ENCODE results near the gene SERGEF. TPM values are rescaled to one million over a fixed set of nuclear protein-coding genes. Genes with fewer than 3 reads are reported as not detected.

The SERGEF gene
- total and polyA plus RNA-seq, 2 experiments from 2014 or later = 18.3 to 23.2 TPM

DNA sequence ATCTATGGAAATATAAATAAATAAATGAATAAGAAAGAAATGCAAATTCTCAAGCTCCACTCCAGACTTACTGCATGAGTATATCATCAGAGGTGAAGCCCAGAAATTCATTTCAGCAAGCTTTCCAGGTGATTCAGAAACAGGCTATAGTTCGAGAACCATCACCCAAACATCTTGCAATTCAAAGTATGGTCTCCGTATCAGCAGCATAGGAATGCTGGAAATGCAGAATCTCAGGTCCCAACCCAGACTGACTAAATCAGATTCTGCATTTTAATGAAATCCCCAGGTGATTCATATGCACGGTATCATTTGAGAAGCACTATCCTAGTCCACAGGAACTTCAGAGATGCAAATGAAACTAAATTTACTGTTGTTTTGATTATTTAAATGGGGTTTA lies 95.3 kb downstream of the SERGEF start:
- Histone ChIP-seq H3K9me3 (ENCODE audit: low read depth) (no peaks in the 10 kb centered on the region), H3K27ac (no peak overlapping the region), H4K20me1 (ENCODE audit: insufficient read depth) (no peaks in the 10 kb centered on the region), H3K9me2 (ENCODE audit: insufficient read depth) (no peaks in the 10 kb centered on the region), H3K4me2 (ENCODE audit: unreplicated experiment) (no peak overlapping the region), H3K4me3 (no peak overlapping the region), H3K27me3 (replicated peaks; ENCODE audit: insufficient read depth) (no peaks in the 10 kb centered on the region), H3K4me1 (ENCODE audit: insufficient read depth) (no peaks in the 10 kb centered on the region; the same call in 1 of the 2 replicates), H3K36me3 (ENCODE audit: low read depth) (no peaks in the 10 kb centered on the region), H3F3A (ENCODE audit: insufficient read depth) (no peaks in the 10 kb centered on the region), H3K9ac (no peak overlapping the region), H3K79me2 (ENCODE audit: insufficient read depth) (no peaks in the 10 kb centered on the region), H2AFZ (no peak overlapping the region)
- WGBS, 2 experiments (ENCODE audit: low coverage in 1 of 2, low lambda C conversion rate in 2 of 2, missing lambda C conversion rate in 2 of 2) = 81 to 87% methylated on average over 3 of the region's 3 CpGs
- in situ Hi-C loops (cut with MboI) = no loop called here
- no peak for TF ChIP-seq EZH2 (IDR thresholded peaks at IDR 0.05; ENCODE audit: insufficient read depth, poor library complexity, severe bottlenecking)
- no peak for TF ChIP-seq EZH2phosphoT487 (IDR thresholded peaks at IDR 0.05; ENCODE audit: insufficient read depth, low read depth)
- DNase-seq = no peak

- TF ChIP-seq EZH2phosphoT487 (IDR thresholded peaks at IDR 0.05; ENCODE audit: insufficient read depth, low read depth) = no peak
- no peak for TF ChIP-seq EZH2 (IDR thresholded peaks at IDR 0.05; ENCODE audit: insufficient read depth, poor library complexity, severe bottlenecking)
- WGBS, 2 experiments (ENCODE audit: low coverage in 1 of 2, low lambda C conversion rate in 2 of 2, missing lambda C conversion rate in 2 of 2) = 81 to 87% methylated on average over 3 of the region's 3 CpGs
- DNase-seq = peak; percentile 10
Measured at GRCh38 chr11:17915500-17916143, 97.2 kb downstream of the SERGEF start.

GRCh38 chr11:17914957-17915356 lies 97.9 kb downstream of the SERGEF start:
- Histone ChIP-seq H3K9ac (no peak overlapping the region), H3K9me2 (ENCODE audit: insufficient read depth) (no peaks in the 10 kb centered on the region), H3K4me1 (ENCODE audit: insufficient read depth) (no peaks in the 10 kb centered on the region), H3K27ac (no peak overlapping the region), H4K20me1 (ENCODE audit: insufficient read depth) (no peaks in the 10 kb centered on the region), H3K36me3 (ENCODE audit: low read depth) (no peaks in the 10 kb centered on the region), H3K4me2 (ENCODE audit: unreplicated experiment) (no peak overlapping the region), H3K9me3 (ENCODE audit: low read depth) (no peaks in the 10 kb centered on the region), H3K27me3 (replicated peaks; ENCODE audit: insufficient read depth) (no peaks in the 10 kb centered on the region), H3K4me3 (no peak overlapping the region), H3K79me2 (ENCODE audit: insufficient read depth) (no peaks in the 10 kb centered on the region), H2AFZ (no peak overlapping the region), H3F3A (ENCODE audit: insufficient read depth) (no peaks in the 10 kb centered on the region)
- 89 to 91% methylated on average over 4 of the region's 4 CpGs for WGBS, 2 experiments (ENCODE audit: low coverage in 1 of 2, low lambda C conversion rate in 2 of 2, missing lambda C conversion rate in 2 of 2)
- in situ Hi-C loops (cut with MboI) = no loop called here
- no peak for DNase-seq
- TF ChIP-seq EZH2 (IDR thresholded peaks at IDR 0.05; ENCODE audit: insufficient read depth, poor library complexity, severe bottlenecking) (no peak), EZH2phosphoT487 (IDR thresholded peaks at IDR 0.05; ENCODE audit: insufficient read depth, low read depth) (no peak)

More at GRCh38 chr11:17915500-17916143, 97.2 kb downstream of the SERGEF start:
- Histone ChIP-seq H3K4me3 (no peak overlapping the region), H3K36me3 (ENCODE audit: low read depth) (no peaks in the 10 kb centered on the region), H3K27me3 (replicated peaks; ENCODE audit: insufficient read depth) (no peaks in the 10 kb centered on the region), H3K9ac (no peak overlapping the region), H3K79me2 (ENCODE audit: insufficient read depth) (no peaks in the 10 kb centered on the region), H3K4me1 (ENCODE audit: insufficient read depth) (no peaks in the 10 kb centered on the region), H2AFZ (no peak overlapping the region), H3F3A (ENCODE audit: insufficient read depth) (no peaks in the 10 kb centered on the region), H3K9me2 (ENCODE audit: insufficient read depth) (no peaks in the 10 kb centered on the region), H3K27ac (no peak overlapping the region), H3K9me3 (ENCODE audit: low read depth) (no peaks in the 10 kb centered on the region), H3K4me2 (ENCODE audit: unreplicated experiment) (no peak overlapping the region), H4K20me1 (ENCODE audit: insufficient read depth) (no peaks in the 10 kb centered on the region)
- in situ Hi-C loops (cut with MboI) = no loop called here

GRCh38 chr11:17907046-17907445 lies 105.8 kb downstream of the SERGEF start:
- H3K9me3 ChIP-seq (ENCODE audit: low read depth) = no peaks in the 10 kb centered on the region
- H3K27me3 ChIP-seq (replicated peaks; ENCODE audit: insufficient read depth) = no peaks in the 10 kb centered on the region
- WGBS, 2 experiments (ENCODE audit: low coverage in 1 of 2, low lambda C conversion rate in 2 of 2, missing lambda C conversion rate in 2 of 2) = 93 to 100% methylated on average over 1 of the region's 1 CpG
- TF ChIP-seq EZH2phosphoT487 (IDR thresholded peaks at IDR 0.05; ENCODE audit: insufficient read depth, low read depth) = no peak
- no peak for DNase-seq
- no peaks in the 10 kb centered on the region for H3K36me3 ChIP-seq (ENCODE audit: low read depth)
- no peak overlapping the region for H2AFZ ChIP-seq
- no peaks in the 10 kb centered on the region for H3F3A ChIP-seq (ENCODE audit: insufficient read depth)
- H3K79me2 ChIP-seq (ENCODE audit: insufficient read depth) = no peaks in the 10 kb centered on the region
- no peaks in the 10 kb centered on the region for H3K9me2 ChIP-seq (ENCODE audit: insufficient read depth)
- no peak overlapping the region for H3K4me3 ChIP-seq
- H3K4me2 ChIP-seq (ENCODE audit: unreplicated experiment) = no peak overlapping the region
- H4K20me1 ChIP-seq (ENCODE audit: insufficient read depth) = no peaks in the 10 kb centered on the region
- H3K27ac ChIP-seq = no peak overlapping the region
- in situ Hi-C loops (cut with MboI) = no loop called here
- H3K4me1 ChIP-seq (ENCODE audit: insufficient read depth) = no peaks in the 10 kb centered on the region
- no peak overlapping the region for H3K9ac ChIP-seq
